Measurements from ENCODE around the gene ABCG1.

ABCG1 gene

DNA sequence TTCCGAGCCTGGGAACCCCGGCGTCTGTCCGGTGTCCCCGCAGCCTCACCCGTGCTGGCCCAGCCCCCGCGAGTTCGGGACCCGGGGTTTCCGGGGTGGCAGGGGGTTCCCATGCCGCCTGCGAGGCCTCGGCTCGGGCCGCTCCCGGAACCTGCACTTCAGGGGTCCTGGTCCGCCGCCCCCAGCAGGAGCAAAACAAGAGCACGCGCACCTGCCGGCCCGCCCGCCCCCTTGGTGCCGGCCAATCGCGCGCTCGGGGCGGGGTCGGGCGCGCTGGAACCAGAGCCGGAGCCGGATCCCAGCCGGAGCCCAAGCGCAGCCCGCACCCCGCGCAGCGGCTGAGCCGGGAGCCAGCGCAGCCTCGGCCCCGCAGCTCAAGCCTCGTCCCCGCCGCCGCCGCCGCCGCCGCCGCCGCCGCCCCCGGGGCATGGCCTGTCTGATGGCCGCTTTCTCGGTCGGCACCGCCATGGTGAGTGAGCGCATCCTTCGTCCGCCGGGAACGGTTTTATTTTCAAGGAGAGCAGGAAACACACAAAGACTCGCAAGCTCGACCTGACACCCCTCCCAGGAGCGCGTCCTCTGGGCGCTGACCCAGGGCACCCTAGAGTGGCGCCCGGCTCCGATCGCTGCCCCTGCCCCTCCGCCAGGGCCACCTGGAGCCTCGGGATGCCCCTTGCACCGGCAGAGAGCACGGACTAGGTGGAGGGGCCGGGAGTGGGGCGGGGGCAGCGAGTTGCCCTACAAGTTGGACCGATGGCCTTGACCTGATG lies at the start of gene ABCG1:
ABCG1 (plus strand) TSS at position 305 of the 770 bp plus-strand sequence; CDS start at position 428, 123 bp downstream.
- TF ChIP-seq CTCF (IDR thresholded peaks at IDR 0.05; ENCODE audit: extremely low read depth, missing control alignments), result no peak
- peak; percentile 63 for DNase-seq (ENCODE audit: low spot score)

- DNase-seq (ENCODE audit: low spot score), result no peak
- TF ChIP-seq CTCF (IDR thresholded peaks at IDR 0.05; ENCODE audit: extremely low read depth, missing control alignments), result no peak
Measured at GRCh38 chr21:42169758-42170157, 49.2 kb upstream of the ABCG1 start.

- DNase-seq (ENCODE audit: low spot score), result no peak
- TF ChIP-seq CTCF (IDR thresholded peaks at IDR 0.05; ENCODE audit: extremely low read depth, missing control alignments), result no peak
Measured at GRCh38 chr21:42171091-42172053, 47.6 kb upstream of the ABCG1 start.

- no peak for DNase-seq (ENCODE audit: low spot score)
- no peak for TF ChIP-seq CTCF (IDR thresholded peaks at IDR 0.05; ENCODE audit: extremely low read depth, missing control alignments)
Measured at GRCh38 chr21:42172596-42173483, 46.1 kb upstream of the ABCG1 start.

GRCh38 chr21:42174173-42174572 lies 44.8 kb upstream of the ABCG1 start:
- TF ChIP-seq CTCF (IDR thresholded peaks at IDR 0.05; ENCODE audit: extremely low read depth, missing control alignments), result no peak
- DNase-seq (ENCODE audit: low spot score), result no peak

- TF ChIP-seq CTCF (IDR thresholded peaks at IDR 0.05; ENCODE audit: extremely low read depth, missing control alignments), result no peak
- DNase-seq (ENCODE audit: low spot score), result no peak
Measured at GRCh38 chr21:42175110-42175710, 43.7 kb upstream of the ABCG1 start.
